GM03348 (cell line): ENCODE data around the gene MYO10.
"Not testable (repeated sequence)": the region's sequence is repeated elsewhere in the genome, so short reads cannot be mapped to it uniquely, and the experiment has no call there.

ENCODE experiments used
- DNase-seq: peaks from one replicate; pipeline ENCODE4 v3.0.0; 2012; ENCODE audit warnings: low spot score

The MYO10 gene

DNA sequence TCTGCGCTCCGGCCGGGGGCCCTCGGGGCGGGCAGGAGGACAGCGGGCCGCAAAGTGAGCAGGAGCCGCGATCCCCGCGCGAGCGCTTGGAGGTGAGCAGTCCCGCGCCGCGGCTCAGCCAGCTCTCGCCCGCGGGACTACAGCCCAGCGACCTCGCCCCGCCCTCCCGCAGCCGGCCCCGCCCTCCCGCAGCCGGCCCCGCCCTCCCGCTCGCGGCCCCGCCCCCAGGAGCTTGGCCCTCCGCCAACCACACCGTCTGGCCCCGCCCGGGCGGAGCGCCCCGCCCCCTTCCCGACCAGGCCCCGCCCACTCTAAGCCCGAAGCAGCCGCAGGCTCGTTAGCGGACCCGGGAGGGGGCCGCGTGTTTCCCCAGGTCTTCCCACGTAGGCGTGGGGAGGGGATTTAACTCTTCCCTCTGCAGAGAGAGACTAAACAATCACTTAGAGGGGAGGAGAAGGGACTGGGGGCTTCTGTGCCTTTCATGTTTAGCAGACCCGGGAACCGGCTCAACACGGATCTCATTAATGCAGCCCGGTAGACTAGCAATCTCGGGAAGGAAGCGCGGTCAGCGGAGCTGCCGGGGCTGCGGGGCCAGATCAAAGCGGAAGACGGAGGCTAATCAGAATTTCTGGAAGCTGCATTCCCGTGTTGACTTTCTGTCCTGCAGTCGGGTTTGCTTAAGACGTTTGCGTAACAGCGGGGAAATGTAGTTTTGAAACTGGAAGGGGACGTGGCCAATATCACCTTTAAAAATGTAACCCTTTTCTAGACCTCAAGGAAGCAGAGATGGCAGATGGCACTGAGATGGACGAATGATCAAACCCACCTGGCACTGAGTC, at the start of gene MYO10:
Gene MYO10 (minus strand): TSS at position 139 of the 839 bp plus-strand sequence. CDS start 480 bp downstream, outside the sequence.
- DNase-seq: peak; percentile 97

DNA sequence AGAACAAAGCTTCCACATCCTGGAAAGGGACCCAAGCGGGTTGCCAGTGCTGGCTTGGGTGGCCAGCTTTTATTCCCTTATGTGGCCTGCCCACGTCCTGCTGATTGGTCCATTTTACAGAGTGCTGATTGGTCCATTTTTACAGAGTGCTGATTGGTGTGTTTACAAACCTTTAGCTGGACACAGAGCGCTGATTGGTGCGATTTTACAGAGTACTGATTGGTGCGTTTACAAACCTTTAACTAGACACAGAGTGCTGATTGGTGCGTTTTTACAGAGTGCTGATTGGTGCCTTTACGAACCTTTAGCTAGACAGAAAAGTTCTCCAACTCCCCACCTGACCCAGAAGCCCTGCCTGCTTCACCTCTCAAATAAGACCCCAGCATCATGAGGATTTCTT, 49.2 kb upstream of the MYO10 start:
- not testable (repeated sequence) for DNase-seq

DNA sequence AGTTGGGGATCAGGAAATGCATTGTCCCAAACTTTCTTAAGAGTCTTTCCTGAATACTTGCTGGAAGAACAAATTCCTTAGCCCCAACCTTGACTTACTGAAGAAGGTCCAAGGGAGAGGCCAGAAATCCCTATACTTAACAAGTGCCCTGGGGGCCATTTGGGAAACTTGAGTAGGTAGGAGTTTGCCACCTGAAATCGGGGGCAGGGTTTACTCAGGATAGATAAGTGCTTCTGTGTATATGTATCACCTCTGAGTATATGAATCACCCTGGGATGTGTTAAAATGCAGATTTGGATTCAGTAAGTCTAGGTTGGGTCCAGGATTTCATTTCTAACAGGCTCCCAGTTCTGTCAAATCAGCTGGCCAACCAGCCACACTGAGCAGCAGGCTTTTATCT, 47.9 kb upstream of the MYO10 start:
- no peak for DNase-seq

DNA sequence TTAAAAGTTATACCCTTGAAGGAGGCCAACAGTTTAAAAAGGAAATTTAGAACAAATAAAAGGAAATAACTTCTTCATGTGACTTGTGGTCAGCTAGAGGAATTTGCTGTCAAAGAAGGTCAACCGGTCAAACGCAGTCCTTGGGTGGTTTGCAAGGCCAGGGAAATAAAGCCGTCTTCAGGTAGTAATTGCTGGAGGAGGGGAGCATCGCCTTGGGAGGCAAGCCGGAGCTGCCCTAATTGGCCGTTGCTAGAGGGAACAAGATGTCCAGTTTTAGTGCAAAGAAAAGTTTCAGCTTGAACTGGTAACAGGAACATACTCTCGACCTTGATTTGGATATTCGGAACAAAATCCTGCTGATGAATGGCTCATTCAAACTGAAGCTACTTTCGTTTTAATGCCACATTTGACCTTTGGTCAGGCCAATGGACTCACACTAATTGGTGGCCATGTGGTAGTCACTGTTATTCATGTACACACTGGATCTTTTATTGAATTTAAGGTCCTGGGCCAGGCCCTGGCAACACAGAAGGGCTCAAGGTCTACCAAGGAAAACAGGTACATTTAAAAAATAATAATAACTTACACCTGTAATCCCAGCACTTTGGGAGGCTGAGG, 47.0 kb upstream of the MYO10 start:
- no peak for DNase-seq

DNA sequence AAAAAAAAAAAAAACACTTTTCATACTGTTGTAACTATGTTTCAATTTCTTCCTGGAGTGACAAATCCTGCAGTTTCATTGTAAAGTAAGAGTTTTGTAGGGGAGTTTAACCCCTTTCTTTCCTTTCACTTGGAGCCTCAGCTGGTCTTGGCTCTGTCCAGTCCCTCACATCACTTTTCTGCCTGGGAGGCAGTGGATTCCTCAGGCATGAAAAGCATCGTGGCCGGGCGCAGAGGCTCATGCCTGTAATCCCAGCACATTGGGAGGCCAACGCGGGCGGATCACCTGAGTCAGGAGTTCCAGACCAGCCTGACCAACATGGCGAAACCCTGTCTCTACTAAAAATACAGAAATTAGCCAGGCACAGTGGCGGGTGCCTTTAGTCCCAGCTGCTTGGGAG, 45.6 kb upstream of the MYO10 start:
- no peak for DNase-seq

DNA sequence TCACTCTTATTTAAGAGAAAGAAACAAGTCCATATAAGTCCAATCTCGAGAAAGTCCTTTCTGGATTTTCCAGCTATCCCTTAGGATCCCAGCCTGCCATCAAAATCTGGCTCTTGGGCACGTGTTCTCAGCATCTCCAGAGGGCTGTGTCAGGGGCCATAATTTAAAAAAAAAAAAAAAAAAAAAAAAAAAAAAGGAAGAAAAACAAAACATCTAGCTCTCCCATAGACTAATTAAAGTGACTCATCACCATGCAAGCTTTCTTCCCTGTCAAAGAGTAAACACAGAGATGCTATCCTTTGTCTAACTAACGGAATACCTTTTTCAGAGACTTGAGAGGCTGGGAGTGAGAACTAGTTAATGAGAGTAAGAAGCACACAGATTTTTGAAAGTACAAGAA, 44.9 kb upstream of the MYO10 start:
- DNase-seq: no peak

DNA sequence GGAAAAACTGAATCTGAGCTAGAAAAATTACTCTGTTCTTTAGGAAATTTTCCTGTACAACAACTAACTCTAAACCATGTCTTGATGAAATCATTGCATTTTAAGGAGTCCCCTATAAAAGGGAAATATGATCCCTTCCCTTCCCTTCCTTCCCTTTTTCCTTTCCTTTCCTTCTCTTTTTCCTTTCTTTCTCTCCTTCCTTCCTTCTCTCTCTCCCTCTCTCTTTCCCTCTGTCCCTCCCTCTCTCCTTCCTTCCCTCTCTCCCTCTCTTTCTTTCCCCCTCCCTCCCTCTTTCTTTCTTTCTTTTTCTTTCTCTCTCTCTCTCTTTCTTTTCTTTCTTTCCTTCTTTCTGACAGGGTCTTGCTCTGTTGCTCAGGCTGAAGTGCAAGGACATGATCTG, 42.2 kb upstream of the MYO10 start:
- no peak for DNase-seq

DNA sequence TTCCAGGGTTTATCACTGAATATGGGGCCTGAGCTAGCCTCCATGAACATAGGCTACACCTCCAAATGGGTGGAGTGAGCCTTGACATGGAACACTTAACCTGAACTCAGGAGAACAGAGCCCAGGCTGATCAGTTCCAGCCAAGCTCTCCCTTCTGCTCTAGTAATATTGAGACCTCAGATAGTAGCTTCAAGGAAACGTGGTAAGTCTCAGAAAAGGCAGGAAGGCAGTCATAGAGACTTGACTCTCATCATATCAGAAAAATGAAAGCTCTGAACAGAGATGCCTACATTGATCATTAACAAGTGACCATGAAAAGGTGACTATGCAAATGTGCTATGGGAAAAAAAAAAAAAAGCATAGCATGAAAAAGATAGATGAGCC, 40.5 kb upstream of the MYO10 start:
- no peak for DNase-seq

DNA sequence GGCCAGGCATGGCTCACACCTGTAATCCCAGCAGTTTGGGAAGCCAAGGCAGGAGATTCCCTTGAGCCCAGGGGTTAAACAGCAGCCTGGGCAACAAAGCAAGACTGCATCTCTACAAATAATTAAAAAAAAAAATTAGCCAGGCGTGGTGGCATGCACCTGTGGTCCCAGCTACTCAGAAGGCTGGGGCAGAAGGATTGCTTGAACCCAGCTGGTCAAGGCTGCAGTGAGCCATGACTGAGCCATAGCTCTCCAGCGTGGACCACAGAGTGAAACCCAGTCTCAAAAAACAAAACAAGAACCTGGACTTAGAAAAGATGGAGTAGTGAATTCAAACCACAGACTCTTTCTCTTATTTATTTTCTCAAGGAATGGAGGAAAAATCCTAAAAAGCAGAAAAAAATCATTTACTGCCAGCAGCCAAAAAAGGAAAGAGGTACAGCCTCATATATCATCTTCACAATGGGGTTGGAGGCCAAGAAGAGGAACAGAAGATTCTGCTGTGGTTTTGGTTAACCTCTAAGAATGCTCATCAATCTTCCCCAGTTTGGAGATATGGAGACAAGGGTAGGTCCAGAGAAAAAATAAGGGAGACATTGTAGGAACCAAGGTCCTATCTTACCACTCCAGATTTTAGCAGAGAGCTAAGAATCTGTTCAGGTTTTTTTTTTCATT, 40.0 kb upstream of the MYO10 start:
- peak; percentile 35 for DNase-seq

DNA sequence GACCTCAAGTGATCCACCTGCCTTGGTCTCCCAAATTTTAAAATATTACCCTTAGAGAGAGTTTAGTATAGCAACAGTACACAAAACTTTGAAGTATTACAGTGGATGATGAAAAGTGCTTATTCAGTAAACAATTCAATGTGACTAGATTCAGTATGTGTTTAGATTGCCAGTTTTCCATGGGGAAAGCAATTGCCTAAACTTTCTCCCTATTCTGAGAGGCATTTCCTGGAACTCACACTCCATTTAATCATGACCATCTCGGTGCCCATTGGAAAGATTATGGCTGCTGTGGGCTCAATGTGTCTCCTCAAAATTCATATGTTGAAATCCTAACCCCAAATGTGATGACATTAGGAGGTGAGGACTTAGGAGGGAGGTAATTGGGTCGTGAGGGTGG, 38.9 kb upstream of the MYO10 start:
- no peak for DNase-seq

DNA sequence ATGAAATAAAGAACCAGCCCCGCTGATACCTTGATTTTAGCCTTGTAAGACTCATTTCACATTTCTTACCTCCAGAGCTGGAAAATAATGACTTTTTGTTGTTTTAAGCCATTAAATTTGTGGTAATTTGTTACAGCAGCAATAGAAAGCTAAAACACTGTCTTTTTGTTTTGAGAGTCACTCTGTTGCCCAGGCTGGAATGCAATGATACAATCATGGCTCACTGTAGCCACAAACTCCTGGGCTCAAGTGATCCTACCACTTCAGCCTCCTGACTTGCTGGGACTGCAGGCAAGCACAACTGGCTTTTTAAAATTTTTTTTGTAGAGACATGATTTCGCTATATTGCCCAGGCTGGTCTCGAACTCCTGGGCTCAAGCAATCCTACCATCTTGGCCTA, 34.7 kb upstream of the MYO10 start:
- no peak for DNase-seq

DNA sequence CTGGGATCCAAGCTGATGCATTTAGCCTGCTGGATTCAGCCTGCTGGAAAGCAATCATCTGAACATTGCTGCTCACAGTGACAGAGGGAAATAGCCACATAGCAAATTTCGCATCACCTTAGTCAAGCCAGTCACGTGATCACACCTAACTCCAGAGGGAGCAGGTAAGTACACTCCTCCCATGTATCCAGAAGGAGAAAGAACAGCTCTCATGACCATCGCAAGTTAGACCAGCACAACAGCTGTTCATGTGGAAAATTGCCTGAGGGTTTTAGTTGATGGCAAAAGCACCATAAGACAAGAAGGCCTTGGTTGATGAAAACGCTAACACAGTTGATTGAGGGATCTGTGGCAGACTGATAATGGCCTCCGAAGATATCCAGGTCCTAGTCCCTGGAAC, 34.2 kb upstream of the MYO10 start:
- DNase-seq: no peak

DNA sequence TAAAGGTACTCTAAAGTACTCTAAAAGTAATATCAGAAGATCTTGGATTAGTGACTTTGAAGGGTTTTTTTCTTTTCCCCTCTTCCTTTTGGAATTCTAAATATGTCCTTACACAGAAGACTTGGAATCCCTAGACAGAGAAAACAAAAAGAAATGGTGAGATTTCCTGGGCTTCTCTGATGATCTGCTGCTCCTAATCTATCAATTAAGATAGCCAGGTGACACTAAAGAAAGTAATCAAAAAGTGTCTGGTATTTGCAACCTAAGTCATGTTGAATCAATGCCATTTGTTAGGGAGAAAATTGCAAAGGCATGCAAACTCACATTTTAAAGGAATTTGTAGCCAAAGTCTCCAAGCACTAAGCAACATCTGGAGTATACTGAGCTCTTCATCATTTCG, 29.5 kb upstream of the MYO10 start:
- peak; percentile 27 for DNase-seq

DNA sequence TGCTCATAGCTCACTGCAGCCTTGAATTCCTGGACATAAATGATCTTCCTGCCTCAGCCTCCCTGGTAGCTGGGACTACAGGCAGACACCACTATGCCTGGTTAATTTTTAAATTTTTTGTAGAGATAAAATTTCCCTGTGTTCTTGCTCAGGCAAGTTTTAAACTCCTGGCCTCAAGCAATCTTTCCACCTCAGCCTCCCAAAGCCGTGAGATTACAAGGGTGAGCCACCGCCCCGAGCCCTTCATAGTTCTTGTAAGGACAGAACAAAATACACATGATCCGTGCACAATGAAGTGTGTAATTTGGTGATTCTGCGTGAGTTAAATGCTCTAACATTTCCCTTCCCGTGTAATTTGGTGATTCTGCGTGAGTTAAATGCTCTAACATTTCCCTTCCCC, 27.7 kb upstream of the MYO10 start:
- no peak for DNase-seq

DNA sequence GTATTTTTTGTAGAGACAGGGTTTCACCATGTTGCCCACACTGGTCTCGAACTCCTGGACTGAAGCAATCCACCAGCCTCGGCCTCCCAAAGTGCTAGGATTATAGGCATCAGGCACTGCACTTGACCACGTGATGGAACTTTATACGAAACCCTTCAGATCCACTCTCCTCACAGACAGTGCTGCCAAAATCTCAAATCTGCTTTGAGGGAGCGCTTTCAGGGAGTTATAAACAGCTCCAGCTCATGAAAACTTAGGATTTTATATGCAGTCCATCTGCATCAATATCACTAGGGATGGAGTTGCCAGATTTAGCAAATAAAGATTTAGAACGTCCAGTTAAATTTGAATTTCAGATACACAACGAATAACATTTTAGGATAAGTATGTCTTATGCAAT, 25.0 kb upstream of the MYO10 start:
- no peak for DNase-seq

DNA sequence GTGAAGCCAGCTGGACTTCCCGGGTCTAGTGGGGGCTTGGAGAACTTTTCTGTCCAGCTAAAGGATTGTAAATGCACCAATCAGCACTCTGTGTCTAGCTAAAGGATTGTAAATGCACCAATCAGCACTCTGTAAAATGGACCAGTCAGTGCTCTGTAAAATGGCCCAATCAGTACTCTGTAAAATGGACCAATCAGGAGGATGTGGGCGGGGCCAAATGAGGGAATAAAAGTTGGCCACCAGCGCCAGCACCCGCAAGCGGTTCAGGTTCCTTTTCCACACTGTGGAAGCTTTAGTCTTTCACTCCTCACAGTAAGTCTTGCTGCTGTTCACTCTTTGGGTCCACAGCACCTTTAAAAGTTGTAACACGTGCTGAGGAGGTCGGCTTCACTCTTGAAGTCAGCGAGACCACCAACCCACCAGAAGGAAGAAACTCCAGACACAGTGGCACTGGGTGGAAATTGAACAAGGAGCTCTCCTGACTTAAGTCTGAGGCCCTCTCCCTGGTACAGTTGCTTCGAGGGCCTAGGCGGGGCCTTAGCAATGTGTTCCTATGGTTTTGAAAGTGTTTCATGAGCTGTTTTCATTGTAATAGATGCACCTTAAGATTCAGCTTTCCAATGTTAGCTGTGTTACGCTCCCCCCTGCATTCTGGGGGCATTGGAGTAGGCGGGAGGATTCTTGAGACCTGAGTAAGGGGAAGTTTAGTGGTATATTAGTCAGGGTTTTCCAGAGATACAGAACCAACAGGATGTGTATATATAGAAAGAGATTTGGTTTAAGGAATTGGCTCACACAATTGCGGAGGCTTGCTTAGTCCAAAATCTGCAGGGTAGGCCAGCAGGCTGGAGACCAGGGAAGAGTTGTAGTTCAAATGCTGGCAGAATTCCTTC, 21.5 kb upstream of the MYO10 start:
- DNase-seq: peak; percentile 76

DNA sequence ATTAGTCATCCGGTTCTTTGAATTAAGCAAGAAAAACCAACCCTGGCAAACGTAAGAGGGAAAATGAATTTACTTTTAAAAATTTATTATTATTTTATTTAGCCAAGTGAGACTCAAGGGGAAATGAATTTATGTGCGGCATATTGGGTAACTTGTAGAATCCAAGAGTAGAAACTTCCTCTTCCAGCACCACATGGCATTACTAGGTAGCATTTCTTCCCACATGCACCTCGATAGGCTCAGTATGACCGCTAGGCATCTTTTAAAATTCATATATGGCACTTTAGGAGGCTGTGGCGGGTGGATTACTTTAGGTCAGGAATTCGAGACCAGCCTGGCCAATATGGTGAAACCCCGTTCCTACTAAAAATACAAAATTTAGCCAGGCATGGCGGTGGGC, 17.6 kb upstream of the MYO10 start:
- DNase-seq: no peak

DNA sequence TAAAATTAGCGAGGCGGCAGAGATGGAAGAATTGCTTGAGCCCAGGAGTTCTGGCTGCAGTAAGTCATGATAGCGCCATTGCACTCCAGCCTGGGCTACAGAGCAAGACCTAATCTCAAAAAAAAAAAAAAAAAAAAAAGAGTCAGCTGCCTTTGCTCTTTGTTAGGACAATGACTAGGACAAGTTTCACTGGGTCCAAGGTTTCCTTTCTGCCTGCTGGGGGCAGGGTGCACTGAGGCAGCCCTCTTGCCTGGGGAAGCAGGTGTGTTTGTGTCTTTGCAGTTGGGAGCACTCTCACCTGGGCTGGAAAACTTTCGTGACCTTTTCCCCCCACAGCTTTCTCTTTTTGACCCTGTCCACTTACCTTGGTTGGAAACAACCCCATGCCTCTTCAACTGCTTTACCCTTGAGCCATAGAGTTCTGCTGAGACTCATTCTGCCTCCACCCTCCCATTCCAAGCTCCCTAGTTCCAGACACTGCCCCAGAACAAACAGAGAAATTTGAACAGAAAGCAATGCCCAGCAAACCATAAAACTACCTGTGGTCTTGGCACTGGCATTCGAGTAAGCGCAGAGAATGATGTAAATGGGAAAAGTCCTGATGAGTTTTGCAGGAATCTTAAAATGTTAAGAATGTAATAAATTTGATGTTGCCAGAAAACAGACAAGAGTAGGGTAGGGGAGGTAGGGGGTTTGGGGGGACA, 17.0 kb upstream of the MYO10 start:
- no peak for DNase-seq

DNA sequence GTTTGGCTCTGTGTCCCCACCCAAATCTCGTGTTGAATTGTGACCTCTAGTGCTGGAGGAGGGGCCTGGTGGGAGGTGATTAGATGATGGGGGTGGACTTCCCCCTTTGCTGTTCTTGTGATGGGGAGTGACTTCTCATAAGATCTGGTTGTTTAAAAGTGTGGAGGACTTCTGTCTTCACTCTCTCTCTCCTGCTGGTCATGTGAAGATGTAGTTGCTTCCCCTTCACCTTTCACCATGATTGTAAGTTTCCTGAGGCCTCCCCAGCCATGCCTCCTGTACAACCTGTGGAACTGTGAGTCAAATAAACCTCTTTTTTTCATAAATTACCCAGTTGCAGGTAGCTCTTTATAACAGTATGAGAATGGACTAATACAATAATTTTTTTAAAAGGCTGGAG, 10.6 kb upstream of the MYO10 start:
- no peak for DNase-seq

DNA sequence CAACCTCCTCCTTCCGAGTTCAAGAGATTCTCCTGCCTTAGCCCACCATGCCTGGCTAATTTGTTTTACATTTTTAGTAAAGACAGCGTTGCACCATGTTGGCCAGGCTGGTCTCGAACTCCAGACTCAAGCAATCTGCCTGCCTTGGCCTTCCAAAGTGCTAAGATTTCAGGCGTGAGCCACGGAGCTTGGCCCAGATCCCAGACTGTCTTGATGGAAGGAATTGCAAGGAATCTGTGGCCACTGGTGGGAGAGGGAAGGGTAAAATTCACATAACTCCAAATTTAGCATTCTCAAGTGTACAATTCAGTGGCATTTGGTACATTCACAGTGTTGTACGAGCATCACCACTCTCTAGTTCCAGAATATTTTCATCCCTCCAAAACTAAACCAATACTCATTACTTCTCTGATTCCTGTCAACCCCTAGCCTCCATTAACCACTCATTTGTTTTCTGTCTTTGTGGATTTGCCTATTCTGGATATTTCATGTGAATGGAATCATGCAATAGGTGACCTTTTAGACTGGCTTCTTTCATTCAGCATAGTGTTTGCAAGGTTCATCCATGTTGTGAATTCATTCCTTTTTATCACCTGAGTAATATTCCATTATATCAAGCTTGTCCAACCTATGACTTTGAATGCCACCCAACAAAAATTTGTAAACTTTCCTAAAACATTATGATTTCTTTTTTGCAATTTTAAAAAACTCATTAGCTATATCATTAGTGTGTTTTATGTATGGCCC, 8.9 kb upstream of the MYO10 start:
- no peak for DNase-seq
